ENCODE data around the gene HK3.

HK3 gene

DNA sequence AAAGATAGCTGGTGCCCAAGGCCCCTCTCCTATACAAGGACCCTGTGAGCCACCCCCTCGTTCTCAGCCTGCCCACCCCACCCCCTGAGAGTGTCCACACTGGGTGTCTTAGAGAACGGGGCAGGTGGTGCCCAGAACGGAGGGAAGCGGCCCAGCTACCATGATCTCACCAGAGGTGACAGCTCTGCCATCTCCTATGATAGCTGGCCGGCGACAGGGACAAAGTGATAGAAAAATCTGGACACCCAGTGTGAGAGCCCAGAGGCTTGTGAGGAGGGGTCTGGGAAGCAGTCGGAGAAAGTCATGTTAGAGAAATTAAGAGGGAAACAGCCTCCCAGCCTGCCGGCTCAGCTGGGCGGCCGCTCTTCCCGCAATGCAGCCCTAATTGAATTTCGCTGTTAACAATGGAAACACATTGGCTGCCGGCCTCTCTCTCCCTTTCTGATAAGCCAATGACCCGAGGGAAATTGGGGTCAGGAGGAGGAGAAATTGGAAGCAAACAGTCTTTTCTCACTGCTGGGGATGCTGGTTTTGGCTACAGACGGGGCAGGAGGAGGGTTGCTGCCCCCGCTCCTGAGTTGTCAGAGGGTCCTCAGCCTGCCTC is 32.3 kb downstream of the HK3 start:
- peak in 2 of 3 experiments; percentile 20 to 49 for DNase-seq

DNA sequence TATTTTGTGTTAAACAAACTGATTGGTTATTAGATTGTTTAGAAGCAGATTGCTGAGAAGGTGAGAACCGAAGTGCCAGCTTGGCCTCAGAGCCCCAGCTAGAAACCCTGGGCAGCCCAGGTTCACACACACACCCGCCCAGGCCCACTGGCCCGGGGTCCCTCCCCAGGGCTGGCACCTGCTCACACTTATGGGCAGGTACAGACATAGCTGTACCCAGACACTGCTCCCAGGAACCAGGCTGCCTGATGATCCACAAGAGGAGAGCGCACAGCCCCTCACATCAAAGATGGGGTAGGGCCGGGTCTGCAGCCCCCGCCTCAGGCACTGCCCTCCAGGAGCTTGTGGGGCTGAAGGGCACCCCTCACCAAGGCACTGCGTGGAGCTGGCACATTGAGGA is 33.2 kb downstream of the HK3 start:
- no peak for DNase-seq

DNA sequence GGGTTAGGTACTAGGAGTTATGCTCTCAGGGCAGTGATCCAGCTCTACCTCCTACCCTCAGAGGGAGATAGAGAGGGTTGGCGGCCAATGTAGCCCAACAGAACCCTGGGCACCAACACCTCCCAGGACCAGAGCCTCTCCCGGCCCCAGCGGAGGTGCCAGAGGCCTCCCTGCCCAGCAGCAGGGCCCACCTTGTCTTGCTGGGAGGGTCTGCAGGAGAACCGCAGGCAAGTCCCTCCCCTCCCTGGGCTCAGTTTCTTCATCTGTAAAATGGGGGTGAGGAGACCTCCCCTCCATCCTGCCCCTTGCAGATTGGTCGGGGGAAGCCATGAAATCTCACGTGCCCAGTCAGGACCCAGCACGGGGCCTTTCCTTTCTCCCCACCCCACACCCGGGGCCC is 34.4 kb downstream of the HK3 start:
- DNase-seq, result no peak

DNA sequence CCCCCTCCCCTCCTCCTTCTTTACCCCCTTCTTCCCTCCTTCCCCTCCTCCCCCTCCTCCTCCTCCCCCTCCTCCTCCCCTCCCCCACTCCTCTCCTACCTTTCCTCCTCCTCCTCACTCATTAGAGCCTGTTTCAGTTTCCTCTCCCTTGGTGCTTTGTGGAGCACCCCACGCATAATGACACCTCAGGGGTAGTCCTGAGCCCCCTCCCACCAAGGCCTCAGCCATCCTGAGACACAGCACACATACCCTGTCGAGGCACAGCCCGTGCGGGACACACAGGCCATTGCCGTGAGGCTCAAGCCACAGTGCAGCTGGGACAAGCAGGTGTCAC is 35.4 kb downstream of the HK3 start:
- no peak for DNase-seq

DNA sequence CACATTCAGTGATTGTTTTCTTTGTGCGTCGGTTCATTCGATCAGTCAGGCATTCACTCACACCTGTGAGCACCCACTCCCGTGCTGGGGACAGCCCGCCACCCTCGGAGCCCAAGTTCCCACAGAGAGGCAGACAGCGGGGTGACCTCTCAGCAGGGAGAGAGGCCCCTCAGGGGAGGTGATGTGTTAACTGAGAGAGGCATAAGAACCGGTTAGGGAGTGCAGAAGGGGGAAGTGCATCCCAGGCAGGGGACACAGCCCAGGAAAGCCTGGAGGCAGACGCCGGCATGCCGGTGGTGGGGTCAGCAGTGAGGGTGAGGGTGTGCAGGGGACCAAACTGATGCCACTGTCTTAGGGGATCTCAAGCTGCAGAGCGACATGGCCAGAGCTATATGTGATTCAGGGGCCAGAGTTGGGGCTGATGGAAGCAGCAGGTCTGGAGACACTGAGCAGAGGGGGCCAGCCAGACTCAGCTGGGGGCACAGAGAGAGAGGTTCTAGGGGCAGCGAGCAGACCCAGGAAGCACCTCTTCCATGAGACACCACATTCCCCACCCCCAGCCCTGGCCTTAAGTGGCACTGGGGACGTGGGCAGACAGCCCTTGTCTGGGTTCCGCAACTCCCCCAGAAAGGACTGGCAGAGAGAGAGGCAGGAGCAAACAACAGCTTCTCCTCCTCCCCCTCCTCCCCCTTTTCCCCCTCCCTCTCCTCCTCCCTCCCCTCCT is 35.9 kb downstream of the HK3 start:
- peak in 1 of 3 experiments; percentile 2 for DNase-seq

DNA sequence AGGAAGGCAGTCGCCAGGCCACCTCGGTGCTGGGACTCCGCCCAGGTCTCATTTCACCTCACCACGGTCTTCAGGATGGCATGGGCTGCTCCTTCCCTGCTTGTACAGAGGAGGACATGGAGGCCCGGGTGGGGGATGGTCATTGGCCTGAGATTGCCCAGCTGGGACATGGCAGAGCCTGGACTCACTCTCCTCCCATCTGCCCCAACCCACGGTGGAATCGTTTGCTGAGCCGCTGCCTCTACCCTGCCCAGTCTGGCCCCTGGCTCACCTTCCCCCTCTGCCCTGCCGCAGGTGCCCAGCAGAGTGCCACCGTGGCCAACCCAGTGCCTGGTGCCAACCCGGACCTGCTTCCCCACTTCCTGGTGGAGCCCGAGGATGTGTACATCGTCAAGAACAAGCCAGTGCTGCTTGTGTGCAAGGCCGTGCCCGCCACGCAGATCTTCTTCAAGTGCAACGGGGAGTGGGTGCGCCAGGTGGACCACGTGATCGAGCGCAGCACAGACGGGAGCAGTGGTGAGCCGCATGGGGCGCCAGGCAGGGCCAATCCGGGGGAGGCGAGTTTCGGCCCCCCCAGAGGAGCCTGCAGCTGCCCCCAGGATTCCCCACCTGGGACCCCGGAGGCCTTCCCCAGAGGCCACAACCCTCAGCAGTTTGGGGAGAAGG is 36.7 kb downstream of the HK3 start:
- DNase-seq, result no peak

DNA sequence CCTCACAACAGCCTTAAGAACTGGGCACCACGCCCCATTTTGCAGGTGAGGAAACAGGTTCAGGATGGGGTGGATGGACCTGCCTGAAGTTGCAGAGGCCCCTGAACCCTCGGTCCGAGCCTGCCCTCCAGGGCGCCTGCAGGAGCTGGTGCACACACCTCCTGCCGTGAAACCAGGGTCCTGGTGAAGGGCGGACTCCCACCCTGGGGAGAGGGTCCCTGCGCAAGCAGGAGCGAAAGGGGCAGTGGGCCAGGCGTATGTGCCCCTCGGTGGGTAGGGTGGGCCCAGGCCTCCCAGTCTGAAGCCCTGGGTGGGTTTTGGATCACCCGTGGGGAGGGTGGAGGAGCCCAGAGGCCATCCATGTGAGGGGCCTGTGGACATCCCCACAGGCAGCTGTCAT is 37.9 kb downstream of the HK3 start:
- DNase-seq, result no peak

DNA sequence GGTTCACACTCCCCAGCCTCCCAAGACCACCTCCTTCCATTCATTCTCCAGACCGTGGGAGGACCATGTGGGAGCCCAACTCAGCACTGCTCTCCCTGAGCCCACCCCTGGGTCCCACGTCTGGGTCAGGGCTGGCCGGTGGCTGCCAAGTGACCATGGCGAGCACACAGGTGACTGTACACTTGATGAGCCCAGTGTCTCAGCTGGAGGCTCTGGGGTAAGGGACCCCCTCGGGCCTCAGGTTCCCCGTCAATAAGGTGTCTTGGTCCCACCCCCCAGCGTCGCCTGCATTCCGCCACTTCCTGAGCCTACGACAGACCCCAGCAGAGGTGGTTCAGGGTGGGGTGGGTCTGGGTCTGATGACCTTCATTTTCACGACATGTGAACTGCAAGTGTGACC is 38.8 kb downstream of the HK3 start:
- DNase-seq, result no peak

DNA sequence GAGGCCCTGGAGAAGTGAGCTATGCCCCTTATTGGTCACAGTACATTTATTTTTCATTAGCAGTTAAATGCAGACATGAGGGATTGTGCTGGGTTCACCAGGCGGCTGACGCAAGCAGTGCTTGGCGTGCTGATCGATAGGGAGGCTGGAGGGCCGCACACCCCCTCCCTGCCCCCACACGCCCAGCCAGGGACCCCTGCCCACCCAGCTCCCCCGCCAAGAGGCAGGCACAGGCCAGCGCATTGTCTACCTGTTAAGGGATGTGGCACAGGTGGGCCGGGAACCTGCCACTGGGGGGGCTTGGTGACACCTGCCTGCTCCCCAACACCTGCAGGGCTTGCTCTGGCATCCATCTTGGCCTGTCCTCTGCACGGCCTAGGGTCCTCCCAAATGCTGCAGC is 39.2 kb downstream of the HK3 start:
- DNase-seq, result no peak

DNA sequence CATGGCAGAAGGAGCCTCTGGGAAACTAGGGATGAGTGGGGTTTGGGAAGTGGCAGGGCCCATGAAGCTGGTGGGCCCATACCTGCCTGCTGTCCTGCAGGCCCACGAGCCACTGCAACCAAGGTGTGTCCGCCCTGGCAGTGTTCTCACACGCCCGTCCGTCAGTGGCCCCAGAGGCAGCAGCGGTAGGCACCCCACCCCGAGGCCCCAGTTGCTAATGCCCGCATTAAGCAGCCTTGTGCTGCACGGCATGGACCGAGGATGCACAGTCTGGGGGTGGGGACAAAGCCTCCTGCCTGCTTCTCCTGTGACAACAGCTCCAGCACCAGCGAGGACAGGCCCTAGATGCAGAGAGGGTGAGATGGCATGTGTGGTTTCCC is 41.3 kb downstream of the HK3 start:
- no peak for DNase-seq

DNA sequence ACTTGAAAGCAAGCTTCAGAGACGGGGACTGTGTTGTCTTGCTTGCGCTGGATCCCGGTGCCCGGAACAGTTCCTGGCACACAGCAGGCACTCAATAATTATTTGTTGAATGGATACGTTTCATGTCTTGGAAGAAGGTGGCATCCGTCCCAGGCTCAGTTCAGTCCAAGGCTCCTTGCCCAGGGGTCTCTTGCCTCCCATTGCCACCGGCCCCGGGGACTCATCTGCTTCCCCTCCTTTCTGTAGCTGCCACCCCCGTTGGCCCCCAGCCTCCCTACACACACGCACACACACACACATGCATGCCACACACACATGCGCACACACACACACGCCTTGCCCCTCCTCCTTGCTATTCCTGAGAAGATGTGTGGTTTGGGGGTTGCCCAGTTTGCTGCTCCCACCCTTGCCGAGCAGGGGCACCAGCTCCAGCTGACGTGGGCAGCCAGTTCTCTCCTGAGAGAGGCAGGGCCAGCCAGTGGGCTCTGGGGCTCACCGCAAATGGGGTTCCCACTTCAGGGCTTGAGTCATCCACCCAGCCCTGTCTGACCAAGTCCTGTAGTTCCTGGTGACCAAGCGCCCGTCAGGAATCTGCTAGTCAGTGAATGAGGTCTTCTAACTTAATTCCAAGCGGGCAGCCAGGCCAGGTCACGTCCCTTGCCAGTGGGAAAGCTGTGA is 41.8 kb downstream of the HK3 start:
- no peak for DNase-seq

DNA sequence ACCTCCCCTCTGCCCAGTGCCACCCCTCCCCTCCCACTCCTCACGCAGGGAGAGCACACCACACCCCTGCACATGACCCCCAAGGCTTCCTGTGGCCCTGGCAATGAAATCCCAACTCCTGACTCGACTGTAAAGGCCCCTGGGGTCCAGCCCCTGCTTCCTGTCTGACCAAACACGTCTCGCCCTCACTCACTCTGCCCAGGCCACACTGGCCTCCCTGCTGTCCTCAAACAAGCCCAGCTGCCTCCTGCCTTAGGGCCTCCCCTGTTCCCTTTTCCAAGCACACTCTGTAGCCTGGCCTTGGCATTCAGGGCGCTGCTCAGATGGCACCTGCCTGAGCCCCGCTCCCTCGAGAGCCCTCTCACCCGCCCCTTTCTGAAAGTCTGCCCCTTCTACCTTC is 42.4 kb downstream of the HK3 start:
- no peak for DNase-seq

DNA sequence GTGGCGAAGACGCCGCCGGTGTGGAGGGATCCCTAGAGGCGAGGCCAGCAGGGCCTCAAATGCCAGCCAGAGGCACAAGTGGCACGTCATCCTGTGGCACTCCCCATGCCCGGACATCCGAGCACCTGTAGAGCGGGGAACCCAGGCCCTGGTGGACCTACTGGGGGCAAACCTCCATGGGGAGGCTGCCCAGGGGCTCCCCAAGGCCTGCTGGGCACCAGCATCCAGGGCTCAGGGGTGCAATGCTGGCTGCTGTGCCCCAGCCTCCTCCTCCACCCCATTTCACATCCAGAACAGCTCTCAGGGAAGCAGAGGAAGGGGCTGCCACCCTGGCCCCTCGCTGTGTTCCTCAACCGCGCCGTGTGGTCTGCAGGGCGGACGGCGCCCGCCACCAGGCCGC is 43.5 kb downstream of the HK3 start:
- no peak for DNase-seq

DNA sequence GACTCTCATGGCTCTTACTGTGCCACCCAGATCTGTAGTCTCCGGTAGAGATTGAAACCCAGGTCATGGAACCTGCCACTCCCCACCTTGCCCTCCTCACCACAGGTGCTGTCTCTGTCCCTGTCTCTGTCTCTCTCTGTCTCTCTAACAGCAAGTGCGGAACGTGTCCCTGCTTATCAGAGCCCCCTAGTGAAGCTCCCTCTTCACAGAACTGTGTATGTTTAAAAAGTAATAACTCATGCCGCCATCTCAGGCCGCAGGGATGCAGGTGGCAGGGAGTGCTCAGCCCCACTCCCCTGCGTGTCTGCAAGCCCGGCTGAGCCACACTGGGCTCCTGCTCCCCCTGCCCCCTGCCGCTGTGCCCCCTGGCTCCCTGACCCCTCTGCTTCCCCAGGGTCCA is 45.0 kb downstream of the HK3 start:
- peak in 1 of 3 experiments; percentile 17 for DNase-seq

DNA sequence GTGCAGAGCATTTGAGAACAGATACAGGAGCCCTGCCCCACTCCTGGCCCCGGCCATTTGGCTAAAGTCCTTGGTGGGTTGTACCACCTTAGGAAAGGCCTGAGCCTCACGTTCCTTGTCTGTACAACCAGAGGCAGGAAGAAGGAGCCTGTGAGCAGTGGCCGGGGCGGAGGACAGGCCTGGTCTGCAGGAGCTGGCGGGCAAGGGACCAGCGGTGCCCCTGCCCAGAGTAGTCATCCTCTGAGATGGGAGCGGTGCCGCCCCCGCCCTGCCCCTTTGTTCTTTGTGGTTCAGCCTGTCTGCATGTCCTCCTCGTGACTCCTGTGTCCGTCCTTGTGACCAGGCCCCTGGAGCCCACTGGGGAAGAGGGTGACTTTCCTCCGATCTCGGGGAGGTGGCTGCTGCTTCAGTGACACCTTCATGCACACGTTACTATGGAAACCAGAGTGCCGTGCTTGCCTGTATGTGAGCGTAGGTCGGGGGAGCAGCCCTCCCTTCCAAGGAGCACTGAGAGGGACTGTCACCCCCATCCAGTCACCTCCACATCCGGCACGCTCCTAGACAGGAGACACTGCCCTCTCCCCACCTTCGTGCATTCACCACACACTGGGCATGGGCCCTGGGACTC is 45.9 kb downstream of the HK3 start:
- peak in 1 of 3 experiments; percentile 8 for DNase-seq

DNA sequence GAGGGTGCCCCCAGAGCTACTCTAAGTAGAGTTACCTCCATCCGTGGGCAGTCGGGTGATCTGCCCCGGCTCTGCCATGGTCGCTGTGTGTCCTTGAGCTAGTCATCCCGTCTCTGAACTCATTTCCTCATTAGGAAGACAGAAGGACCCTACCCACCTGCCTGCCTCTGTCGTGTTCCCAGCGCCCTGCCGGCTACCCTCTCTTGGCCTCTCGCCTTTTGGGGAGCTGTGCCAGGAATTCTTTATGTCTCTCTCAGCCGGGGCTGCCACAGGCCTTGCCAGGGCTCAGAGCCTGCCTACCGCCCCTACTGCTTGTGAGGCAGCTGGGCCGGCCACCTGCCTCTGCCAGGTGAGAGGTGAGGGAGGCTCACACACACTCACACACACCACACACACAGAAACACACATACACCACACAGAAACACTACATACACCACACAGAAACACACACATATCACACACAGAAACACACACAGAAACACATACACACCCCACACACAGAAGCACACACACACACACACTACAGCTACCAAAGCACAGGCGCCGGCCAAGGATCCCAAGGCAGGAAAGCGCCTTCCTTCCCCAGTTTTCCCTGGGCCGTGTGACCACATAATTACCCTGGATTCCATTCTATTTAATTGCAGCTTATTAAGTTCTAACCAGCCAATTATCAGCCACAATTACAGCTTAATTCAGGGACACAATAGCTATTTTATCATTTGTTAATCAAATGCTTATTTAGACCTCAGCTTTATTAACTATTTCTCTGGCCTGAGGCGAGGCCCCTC is 47.1 kb downstream of the HK3 start:
- DNase-seq, result peak in 2 of 3 experiments; percentile 60 to 79

DNA sequence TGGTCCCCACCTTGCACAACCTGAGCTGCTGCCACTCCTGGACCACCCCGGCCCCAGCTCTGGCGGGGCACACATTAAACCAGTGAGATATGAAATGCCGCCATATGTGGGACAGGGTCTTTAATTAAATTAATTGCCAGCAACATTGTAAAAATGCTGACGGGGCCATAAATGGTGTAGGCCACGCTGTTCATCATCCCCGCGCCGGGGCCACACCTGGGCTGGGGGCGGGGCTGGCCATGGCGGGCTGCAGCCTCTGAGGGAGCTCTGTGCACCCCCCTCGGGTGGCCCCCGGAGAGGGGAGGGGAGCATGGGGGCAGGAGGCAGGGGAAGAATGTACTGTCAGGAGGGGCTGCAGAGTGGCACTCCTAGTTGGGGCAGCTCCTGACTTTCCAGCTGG is 47.8 kb downstream of the HK3 start:
- DNase-seq, result no peak

DNA sequence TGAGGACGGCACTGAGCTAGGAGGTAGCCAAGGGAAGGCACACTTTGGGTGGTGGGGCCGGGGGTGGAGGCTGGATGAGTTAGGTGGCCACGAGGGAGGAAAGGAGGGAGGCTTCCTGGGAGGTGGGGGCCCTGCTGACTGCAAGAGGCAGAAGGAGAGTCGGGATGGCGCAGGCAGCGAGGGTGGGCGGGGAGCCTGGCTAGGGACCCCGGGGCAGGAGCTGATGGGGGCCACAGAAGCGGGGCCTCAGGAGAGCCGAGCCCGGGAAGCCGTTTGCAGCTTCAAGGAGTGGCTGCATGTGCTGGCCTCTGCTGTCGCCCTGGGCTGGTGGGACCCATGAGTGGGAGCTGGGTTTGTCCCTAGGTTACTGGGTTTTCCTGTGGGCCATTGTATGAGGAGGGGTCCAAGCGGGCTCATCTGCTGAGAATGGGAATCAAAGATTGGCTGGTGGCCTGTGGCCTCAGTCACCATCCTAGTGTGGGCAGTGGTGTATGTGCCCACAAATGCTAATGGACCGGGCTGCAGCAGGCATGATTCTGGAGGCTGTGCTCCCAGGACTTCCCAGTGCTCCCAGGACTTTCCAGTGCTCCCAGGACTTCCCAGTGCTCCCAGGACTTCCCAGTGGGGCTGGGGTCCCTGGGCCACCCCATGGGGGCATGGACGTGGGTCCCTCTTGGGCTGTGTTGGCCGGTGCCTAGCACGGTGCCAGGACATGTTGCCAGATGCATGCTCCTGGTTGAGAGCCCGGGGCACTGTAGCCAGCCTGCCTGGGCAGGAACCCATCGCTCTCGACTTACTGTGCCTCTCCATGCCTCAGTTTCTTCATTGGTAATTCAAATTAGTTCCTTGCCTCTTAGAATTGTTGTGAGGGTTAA is 48.5 kb downstream of the HK3 start:
- DNase-seq, result no peak

DNA sequence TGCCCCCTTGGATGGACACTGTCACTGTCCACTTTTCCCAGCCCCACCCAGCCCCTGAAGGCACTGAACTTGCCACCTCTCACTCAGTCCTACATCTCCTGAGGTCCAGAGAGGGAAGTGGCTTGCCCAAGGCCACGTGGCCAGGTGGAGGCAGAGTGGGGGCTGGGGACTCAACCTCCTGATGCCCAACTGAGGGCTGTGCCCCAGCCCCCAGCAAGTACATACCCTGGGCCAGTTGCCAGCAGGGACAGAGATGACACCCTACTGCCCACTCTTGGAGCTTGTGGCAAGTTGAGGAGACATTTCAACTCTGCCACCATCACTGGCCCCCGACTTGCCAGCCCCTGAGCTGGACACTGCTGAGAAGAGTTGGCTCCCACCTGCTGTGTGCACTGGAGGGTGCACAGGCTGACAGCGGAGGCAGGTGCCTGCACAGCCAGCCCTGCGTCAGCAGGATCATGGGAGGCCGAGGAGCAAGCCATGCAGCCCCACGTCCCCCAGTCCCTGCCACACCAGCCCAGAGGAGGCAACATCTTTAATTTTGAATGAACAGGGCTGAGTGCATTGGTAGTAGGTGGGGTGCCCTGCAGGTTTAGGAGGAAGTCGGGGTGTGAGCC is 49.4 kb downstream of the HK3 start:
- peak in 1 of 3 experiments; percentile 21 for DNase-seq

DNA sequence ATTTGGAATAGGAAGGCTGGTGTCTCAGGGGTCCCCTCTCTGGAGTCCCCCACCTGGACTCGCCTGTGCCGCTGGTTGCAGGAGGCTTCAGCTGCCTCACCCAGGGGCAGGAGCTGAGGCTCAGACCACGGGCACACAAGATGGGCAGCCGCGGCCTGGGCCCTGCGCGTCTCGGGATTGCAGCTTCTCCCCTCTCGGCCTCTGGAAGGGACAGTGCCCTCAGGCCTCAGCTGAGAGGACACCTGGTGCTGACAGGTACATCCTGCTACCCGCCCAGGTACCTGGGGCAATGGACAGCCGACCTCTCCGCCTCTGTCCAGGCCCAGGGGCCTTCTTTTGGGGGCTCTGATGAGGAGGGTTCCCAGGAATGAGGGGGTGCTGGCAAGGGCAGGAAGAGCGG is 50.5 kb downstream of the HK3 start:
- no peak for DNase-seq

DNA sequence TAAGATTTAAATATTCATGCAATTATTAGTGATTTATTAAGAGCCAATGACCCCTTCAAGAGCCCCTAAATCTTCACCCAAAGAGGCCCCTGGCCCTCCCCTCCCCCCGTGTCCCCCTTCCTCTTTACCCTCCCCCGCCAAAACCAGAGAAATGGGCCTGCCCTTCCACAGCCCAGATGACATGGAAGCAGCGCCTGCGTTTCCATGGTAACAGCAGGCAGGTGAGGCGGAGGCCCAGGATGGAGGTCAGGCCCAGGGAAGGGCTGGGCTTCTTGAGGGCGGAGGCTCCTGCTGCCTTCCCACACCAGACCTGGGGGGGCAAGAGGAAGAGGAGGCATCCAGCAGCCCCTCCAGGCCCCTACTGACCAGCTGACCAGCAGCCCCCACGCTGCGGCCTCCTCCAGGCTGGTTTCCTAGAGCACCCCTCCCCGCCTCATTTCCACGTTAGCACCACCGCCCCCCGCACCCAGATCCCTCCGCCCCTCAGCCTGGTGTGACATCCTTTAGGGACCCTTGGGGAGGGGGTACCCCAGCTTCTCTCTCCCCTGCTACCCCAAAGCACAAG is 51.3 kb downstream of the HK3 start:
- DNase-seq, result peak in 1 of 3 experiments; percentile 4

Data from NCI-H1417 (cell line).